GM12864 (cell line): ENCODE results near the gene NTMT1.
"Not testable (repeated sequence)": the region's sequence is repeated elsewhere in the genome, so short reads cannot be mapped to it uniquely, and the experiment has no call there.

Source experiments
- DNase-seq: peaks from one replicate; pipeline ENCODE4 v3.0.0-alpha.2; 2011; ENCODE audit warnings: low read depth
- H3K4me3 ChIP-seq: 2 replicates; pipeline ENCODE4 v1.5.1; 2011; ENCODE audit warnings: mild to moderate bottlenecking, low read depth, low read length, control low read depth
- CTCF ChIP-seq: IDR thresholded peaks from 2 replicates; pipeline ENCODE4 v1.5.1; 2011; ENCODE audit warnings: low read depth, mild to moderate bottlenecking, moderate library complexity, low read length, control low read depth, inconsistent platforms; ENCODE audit errors: missing control alignments

Gene NTMT1

GRCh38 chr9:129656795-129657390, 30.9 kb downstream of the NTMT1 start:
- DNase-seq = no peak
- H3K4me3 ChIP-seq = no peak overlapping the region
- TF ChIP-seq CTCF = no peak

GRCh38 chr9:129661029-129661428, 35.1 kb downstream of the NTMT1 start:
- TF ChIP-seq CTCF = no peak
- no peak for DNase-seq

GRCh38 chr9:129662239-129662638, 36.3 kb downstream of the NTMT1 start:
- not testable (repeated sequence) for DNase-seq, H3K4me3 ChIP-seq

More at GRCh38 chr9:129661029-129661428, 35.1 kb downstream of the NTMT1 start:
- H3K4me3 ChIP-seq = no peak overlapping the region

- no peak for DNase-seq
- no peak for TF ChIP-seq CTCF
- H3K4me3 ChIP-seq = no peak overlapping the region
Observed at GRCh38 chr9:129664746-129665388, 38.9 kb downstream of the NTMT1 start.

- no peak within 1 kb of the TSS for H3K4me3 ChIP-seq
- TF ChIP-seq CTCF = no peak
- DNase-seq = no peak
Observed at GRCh38 chr9:129665389-129665775, 39.4 kb downstream of the NTMT1 start, which contains the start of gene PRRX2. TSS of gene PRRX2 (plus strand) at chr9:129665647. CDS start at chr9:129665868, 221 bp downstream.

GRCh38 chr9:129665814-129666520, 40.0 kb downstream of the NTMT1 start:
- DNase-seq = no peak
- TF ChIP-seq CTCF = no peak
- H3K4me3 ChIP-seq = no peak overlapping the region

- no peak for DNase-seq
- no peak for TF ChIP-seq CTCF
- no peak overlapping the region for H3K4me3 ChIP-seq
Observed at GRCh38 chr9:129666575-129666974, 40.6 kb downstream of the NTMT1 start.
